GM23248 (cell line): Measurements from ENCODE around the gene OR8H2.

Experiments used
- EZH2 ChIP-seq: fragments of 200-600 bp; sonication (generic); IDR thresholded peaks from 2 replicates; pipeline ENCODE4 v1.6.1; 2018; ENCODE audit warnings: antibody characterized with exemption, mild to moderate bottlenecking; ENCODE audit not compliant: insufficient read depth, poor library complexity, severe bottlenecking
- EZH2phosphoT487 ChIP-seq: fragments of 200-600 bp; sonication (generic); IDR thresholded peaks from 2 replicates; pipeline ENCODE4 v1.6.1; 2018; ENCODE audit warnings: antibody characterized with exemption, moderate library complexity, mild to moderate bottlenecking, low read depth; ENCODE audit not compliant: insufficient read depth

GRCh38 chr11:56066980-56067379 is 36.5 kb upstream of the OR8H2 start:
- TF ChIP-seq EZH2 (no peak), EZH2phosphoT487 (no peak)
